Astrocyte of the spinal cord (primary cell): ENCODE data around the gene ADNP.

Experiments
- DNase-seq: peaks from one replicate; pipeline ENCODE4 v3.0.0; 2011; ENCODE audit warnings: low read depth, low spot score
- H3K4me3 ChIP-seq: 2 replicates; pipeline ENCODE4 v1.5.1; 2011; ENCODE audit warnings: low read depth, mild to moderate bottlenecking, low read length, moderate library complexity
- in situ Hi-C: cut with HindIII; loops from 2 replicates; pipeline ENCODE4 v1.10.0; 2017; ENCODE audit warnings: low sequenced_read_pairs
- TF ChIP-seq, protein P1 (sequence below): IDR thresholded peaks from 2 replicates; pipeline ENCODE4 v1.5.1; 2012; ENCODE audit warnings: low read depth, mild to moderate bottlenecking, low read length, inconsistent platforms

The ADNP gene

DNA sequence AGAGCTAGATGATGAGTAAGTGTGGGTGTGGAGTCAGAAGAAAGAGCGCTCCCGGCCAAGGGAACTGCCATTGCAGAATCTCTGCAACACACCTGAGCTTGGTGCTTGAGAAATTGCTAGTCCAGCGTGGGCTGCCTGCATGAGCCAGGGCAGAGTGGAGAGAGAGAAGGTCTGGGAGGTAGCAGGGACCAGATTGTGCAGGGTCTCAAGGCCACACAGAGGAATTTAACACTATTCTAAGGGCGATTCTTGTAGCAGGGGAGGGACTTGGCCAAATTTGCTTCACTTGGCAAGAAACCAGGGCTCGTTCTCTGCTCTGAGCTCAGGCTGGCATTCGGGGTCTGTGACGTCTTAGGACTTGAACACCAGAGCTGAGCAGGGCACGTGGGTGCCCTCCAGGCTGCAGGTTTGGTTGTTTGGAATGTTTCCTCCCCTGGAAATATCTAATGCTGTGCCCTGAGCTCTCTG is 82.9 kb downstream of the ADNP start:
- DNase-seq, result peak; percentile 16
- in situ Hi-C loops, result no loop called here
- H3K4me3 ChIP-seq, result no peak overlapping the region
- TF ChIP-seq, protein P1, sequence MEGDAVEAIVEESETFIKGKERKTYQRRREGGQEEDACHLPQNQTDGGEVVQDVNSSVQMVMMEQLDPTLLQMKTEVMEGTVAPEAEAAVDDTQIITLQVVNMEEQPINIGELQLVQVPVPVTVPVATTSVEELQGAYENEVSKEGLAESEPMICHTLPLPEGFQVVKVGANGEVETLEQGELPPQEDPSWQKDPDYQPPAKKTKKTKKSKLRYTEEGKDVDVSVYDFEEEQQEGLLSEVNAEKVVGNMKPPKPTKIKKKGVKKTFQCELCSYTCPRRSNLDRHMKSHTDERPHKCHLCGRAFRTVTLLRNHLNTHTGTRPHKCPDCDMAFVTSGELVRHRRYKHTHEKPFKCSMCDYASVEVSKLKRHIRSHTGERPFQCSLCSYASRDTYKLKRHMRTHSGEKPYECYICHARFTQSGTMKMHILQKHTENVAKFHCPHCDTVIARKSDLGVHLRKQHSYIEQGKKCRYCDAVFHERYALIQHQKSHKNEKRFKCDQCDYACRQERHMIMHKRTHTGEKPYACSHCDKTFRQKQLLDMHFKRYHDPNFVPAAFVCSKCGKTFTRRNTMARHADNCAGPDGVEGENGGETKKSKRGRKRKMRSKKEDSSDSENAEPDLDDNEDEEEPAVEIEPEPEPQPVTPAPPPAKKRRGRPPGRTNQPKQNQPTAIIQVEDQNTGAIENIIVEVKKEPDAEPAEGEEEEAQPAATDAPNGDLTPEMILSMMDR, result no peak

DNA sequence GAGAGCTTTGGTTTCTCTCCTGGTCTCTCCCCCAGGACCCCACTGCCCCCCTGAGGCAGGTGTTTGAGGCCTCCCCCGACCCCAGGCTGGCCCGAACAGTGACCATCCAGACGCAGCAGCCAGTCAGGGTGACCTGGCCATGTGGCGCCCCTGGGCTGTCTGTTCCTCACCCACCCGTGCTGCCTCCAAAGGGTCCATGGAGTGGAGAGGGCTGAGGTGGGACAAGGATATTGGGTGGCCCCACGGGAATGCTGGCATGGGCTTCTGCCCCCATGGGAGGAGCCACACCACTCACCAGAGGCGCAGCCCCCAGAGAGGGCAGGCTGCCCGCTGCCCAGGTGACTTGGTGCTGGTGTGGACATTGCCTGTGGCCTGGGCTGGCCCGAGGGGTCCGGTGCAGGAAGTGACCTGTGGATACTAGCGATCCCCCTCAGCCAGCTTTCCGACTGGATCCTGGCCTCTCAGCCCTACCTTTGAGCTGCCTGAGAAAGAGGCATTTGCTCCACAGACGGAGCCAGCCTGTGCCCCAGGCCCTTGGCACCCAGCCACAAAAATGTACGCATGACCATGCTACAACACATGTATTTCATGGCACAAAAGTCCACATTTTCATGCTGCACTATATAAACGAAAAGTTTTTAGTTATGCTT is 85.5 kb downstream of the ADNP start:
- no peak for DNase-seq
- TF ChIP-seq, protein P1, result no peak
- in situ Hi-C loops, result no loop called here
- H3K4me3 ChIP-seq, result no peak overlapping the region

DNA sequence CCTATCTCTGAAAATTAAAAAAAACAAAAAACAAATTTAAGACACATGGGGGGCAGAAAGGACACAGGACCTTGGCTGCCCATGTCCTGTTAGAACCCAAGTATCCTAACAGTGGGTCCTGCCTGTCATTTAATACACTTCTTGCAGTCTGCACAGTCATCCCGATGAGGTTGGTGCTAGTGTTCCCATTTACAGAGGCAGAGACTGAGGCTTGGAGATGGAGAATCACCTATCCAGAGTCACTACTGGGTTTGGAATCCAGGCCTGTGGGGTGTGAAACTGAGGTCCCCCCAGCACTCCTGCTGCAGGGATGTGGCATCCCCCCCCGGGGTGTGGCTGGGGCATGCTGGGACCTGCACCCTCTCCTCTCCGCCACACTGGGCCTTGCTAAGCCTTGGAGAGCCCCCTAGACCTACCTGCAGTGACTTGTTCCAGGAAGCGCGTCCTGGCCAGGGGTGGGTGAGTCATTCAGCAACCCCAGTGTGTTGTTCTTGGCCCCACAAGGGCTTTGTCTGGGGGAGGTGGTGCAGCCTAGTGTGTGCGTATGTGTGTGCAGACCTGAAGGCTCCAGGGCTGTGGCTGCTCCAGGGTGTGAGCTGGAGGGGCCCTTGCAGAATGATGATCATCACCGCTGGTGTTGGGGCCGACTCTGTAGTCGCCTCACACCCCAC is 86.7 kb downstream of the ADNP start:
- TF ChIP-seq, protein P1, result no peak
- H3K4me3 ChIP-seq, result no peak overlapping the region
- peak; percentile 92 for DNase-seq
- in situ Hi-C loops, result no loop called here

DNA sequence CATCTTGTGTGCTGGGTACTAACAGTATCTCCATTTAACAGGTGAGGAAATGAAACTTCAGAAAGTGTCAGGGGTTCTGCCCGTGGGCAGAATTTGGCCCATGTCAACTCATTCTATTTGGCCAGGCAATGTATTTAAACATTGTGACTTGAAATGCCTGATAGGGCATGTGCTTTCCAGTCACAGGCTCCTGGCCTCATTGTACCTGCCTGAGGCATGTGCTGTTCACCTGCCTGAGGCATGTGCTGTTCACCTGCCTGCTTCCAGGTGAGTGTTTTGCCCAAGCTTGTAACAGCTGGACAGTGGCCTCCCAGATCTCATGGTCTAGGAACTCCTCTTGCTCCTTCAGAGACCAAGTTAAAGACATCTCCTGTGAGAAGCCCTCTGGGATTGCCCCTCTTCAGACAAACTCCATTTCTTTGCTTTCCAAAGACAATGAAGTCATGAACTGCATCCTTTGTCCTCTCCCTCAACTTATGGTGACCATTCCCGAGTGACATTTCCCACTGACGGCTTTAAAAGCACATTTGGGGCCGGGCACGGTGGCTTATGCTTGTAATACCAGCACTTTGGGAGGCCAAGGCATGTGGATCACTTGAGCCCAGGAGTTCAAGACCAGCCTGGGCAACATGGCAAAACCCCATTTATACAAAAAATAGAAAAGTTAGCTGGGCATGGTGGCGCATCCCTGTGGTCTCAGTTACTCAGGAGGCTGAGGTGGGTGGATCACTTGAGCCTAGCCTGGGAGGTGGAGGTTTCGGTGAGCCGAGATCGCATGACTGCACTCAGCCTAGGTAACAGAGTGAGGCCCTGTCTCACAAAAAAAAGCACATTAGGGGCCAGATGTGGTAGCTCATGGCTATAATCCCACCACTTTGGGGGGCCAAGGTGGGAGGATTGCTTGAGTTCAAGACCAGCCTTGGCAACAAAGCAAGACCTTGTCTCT is 87.6 kb downstream of the ADNP start:
- in situ Hi-C loops, result no loop called here

DNA sequence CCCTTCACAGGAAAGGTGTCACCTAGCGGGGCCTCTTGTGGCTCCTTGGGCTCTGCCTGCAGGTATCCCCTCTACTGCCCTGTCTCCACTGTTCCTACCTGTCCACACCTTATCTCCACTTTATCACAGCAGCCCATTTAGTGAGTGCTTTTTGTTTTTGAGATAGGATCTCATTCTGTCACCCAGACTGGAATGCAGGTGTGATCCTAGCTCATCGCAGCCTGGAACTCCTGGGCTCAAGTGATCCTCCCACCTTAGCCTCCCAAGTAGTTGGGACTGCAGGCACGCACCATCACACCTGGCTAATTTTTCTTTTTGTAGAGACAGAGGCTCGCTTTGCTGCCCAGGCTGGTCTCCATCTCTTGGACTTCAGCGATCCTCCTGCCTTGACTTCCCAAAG is 88.4 kb downstream of the ADNP start:
- in situ Hi-C loops, result no loop called here
- no peak overlapping the region for H3K4me3 ChIP-seq
- TF ChIP-seq, protein P1, result no peak
- DNase-seq, result no peak

More for the DNA sequence above, 87.6 kb downstream of the ADNP start:
- H3K4me3 ChIP-seq, result no peak overlapping the region
- no peak for DNase-seq
- TF ChIP-seq, protein P1, result no peak
